CD14-positive monocyte (primary cell): ENCODE measurements around the gene STUB1. TPM values are rescaled to one million over a fixed set of nuclear protein-coding genes. Genes with fewer than 3 reads are reported as not detected.

Experiments
- DNase-seq, 3 donors: peaks; one replicate each; pipeline ENCODE4 v3.0.0-alpha.2; 2011 to 2022
- H2AFZ ChIP-seq: 2 replicates; pipeline ENCODE4 v1.6.0; 2012; ENCODE audit warnings: mild to moderate bottlenecking, low read depth, low read length, inconsistent platforms; ENCODE audit not compliant: insufficient read depth, poor library complexity, severe bottlenecking
- H3K27ac ChIP-seq, 2 donors: 1 replicate in 1 of 2; 2 replicates in 1 of 2; pipeline ENCODE4 v1.5.1; 2012 to 2013; ENCODE audit warnings: low read length in 2 of 2, control low read depth in 1 of 2, inconsistent platforms in 1 of 2, low read depth in 1 of 2, mild to moderate bottlenecking in 1 of 2
- H3K27me3 ChIP-seq, 2 donors: one replicate each; pipeline versions ENCODE4 v1.6.0 to v1.6.1; 2011 to 2013; ENCODE audit warnings: low read length in 2 of 2; ENCODE audit not compliant: control insufficient read depth in 2 of 2, insufficient read depth in 2 of 2
- H3K36me3 ChIP-seq, 2 donors: replicated peaks in 1 of 2; 1 replicate in 1 of 2; 2 replicates in 1 of 2; pipeline versions ENCODE4 v1.5.1 to v1.6.1; 2012 to 2013; ENCODE audit warnings: low read length in 2 of 2, control low read depth in 1 of 2, inconsistent platforms in 1 of 2, mild to moderate bottlenecking in 1 of 2; ENCODE audit not compliant: insufficient read depth in 2 of 2, control insufficient read depth in 1 of 2
- H3K4me1 ChIP-seq, 2 donors: 1 replicate in 1 of 2; 2 replicates in 1 of 2; pipeline versions ENCODE4 v1.5.1 to v1.6.1; 2012 to 2013; ENCODE audit warnings: low read length in 2 of 2, control low read depth in 1 of 2, inconsistent platforms in 1 of 2, mild to moderate bottlenecking in 1 of 2, moderate library complexity in 1 of 2; ENCODE audit not compliant: insufficient read depth in 2 of 2, control insufficient read depth in 1 of 2
- H3K4me2 ChIP-seq: replicated peaks from 2 replicates; pipeline ENCODE3; 2012; ENCODE audit warnings: low read length, moderate library complexity, mild to moderate bottlenecking; ENCODE audit not compliant: poor library complexity, severe bottlenecking; ENCODE audit errors: extremely low read depth
- H3K4me3 ChIP-seq, 3 experiments: fragments of 200-600 bp in 1 of 3; sonication (generic) in 1 of 3; replicated peaks in 1 of 3; 1 replicate in 2 of 3; 2 replicates in 1 of 3; pipeline ENCODE4 v1.5.1; 2011 to 2013; ENCODE audit warnings: low read length in 3 of 3, mild to moderate bottlenecking in 3 of 3, control low read depth in 2 of 3, low read depth in 2 of 3, inconsistent platforms in 1 of 3, moderate library complexity in 1 of 3
- H3K79me2 ChIP-seq: 2 replicates; pipeline ENCODE4 v1.6.0; 2012; ENCODE audit warnings: mild to moderate bottlenecking, control low read depth, inconsistent platforms, low read length, moderate library complexity; ENCODE audit not compliant: insufficient read depth
- H3K9ac ChIP-seq: 2 replicates; pipeline ENCODE4 v1.6.0; 2017; ENCODE audit warnings: low read length, mild to moderate bottlenecking; ENCODE audit not compliant: insufficient read depth, poor library complexity, severe bottlenecking
- H3K9me3 ChIP-seq, 2 donors: replicated peaks in 1 of 2; 1 replicate in 1 of 2; 2 replicates in 1 of 2; pipeline versions ENCODE4 v1.5.1 to v1.6.1; 2012 to 2013; ENCODE audit warnings: low read length in 2 of 2, control low read depth in 1 of 2; ENCODE audit not compliant: control insufficient read depth in 1 of 2, insufficient read depth in 1 of 2
- H4K20me1 ChIP-seq: 2 replicates; pipeline ENCODE4 v1.6.0; 2012; ENCODE audit warnings: mild to moderate bottlenecking, low read length, control low read depth, moderate library complexity; ENCODE audit not compliant: insufficient read depth
- H3K27ac Mint-ChIP-seq, 7 donors: one replicate each; pipeline ENCODE4 v1.8.0; 2020; ENCODE audit warnings: mild to moderate bottlenecking in 7 of 7, mixed read lengths in 7 of 7, moderate library complexity in 6 of 7, inconsistent platforms in 2 of 7
- H3K27me3 Mint-ChIP-seq, 3 donors: one replicate each; pipeline ENCODE4 v1.8.0; 2021 to 2022; ENCODE audit warnings: low read depth in 3 of 3, mild to moderate bottlenecking in 3 of 3, mixed read lengths in 3 of 3, moderate library complexity in 3 of 3, inconsistent platforms in 1 of 3
- H3K36me3 Mint-ChIP-seq, 2 donors: one replicate each; pipeline ENCODE4 v1.8.0; 2020; ENCODE audit warnings: mixed read lengths in 2 of 2, inconsistent platforms in 1 of 2, mild to moderate bottlenecking in 1 of 2
- H3K4me1 Mint-ChIP-seq: one replicate; pipeline ENCODE4 v1.8.0; 2020; ENCODE audit warnings: mild to moderate bottlenecking, mixed read lengths
- H3K4me3 Mint-ChIP-seq, 2 donors: one replicate each; pipeline ENCODE4 v1.8.0; 2020; ENCODE audit warnings: mild to moderate bottlenecking in 2 of 2, mixed read lengths in 2 of 2, moderate library complexity in 1 of 2
- H3K9me3 Mint-ChIP-seq, 7 donors: one replicate each; pipeline ENCODE4 v1.8.0; 2020 to 2022; ENCODE audit warnings: mixed read lengths in 7 of 7, mild to moderate bottlenecking in 6 of 7, moderate library complexity in 6 of 7, inconsistent platforms in 2 of 7
- WGBS: methylation state at CpG from one replicate; pipeline ENCODE4 v1.1.5; 2013; ENCODE audit warnings: missing lambda C conversion rate; ENCODE audit not compliant: insufficient coverage; 5-methylcytosine and 5-hydroxymethylcytosine counted together
- intact Hi-C, 2 donors: fragments of 100-400 bp; cut with micrococcal nuclease; formaldehyde crosslinking; loops; one replicate each; pipeline versions ENCODE4 v1.15.0 to v1.15.1; 2023
- polyA minus RNA-seq: library from RNA; depleted of rRNA, polyadenylated mRNA; stranded (reverse); fragments of >200 nt; gene quantifications from 2 replicates; pipeline ENCODE4 v1.2.3, GENCODE V29; 2012
- polyA plus RNA-seq, 3 donors: library from polyadenylated mRNA; depleted of rRNA in 1 of 3; unstranded in 2 of 3; stranded (reverse) in 1 of 3; fragments of 300-500 nt in 2 of 3; fragments of >200 nt in 1 of 3; fragmentation: Illumina TruSeq in 2 of 3; gene quantifications; 1 replicate in 2 of 3; 2 replicates in 1 of 3; pipeline ENCODE4 v1.2.3, GENCODE V29; 2012 to 2021
- total RNA-seq, 12 experiments: library from RNA in 1 of 12; stranded (reverse) in 1 of 12; fragments of 120-200 nt in 1 of 12; gene quantifications; one replicate each; pipeline ENCODE4 v1.2.4 and lab custom pipeline; 2013 to 2026; ENCODE audit warnings: mixed read lengths in 6 of 12, inconsistent platforms in 1 of 12
- TF ChIP-seq, protein P1 (sequence below): fragments of 200-600 bp; IDR thresholded peaks from one replicate; pipeline ENCODE4 v1.8.0; 2022; ENCODE audit warnings: antibody characterized with exemption, mild to moderate bottlenecking

STUB1 gene
- total RNA-seq (2013) = 72.2 TPM
- polyA plus RNA-seq = 100 to 1,000 TPM in 2 of 3 donors, 10 to 100 TPM in 1; 83.3 to 108 (median 106) TPM
- polyA minus RNA-seq = 44.1 and 61.0 TPM in 2 replicates
- 6.2 to 22.5 (median 16.9) reads per million in 11 experiments for total RNA-seq (lab: John Stamatoyannopoulos, UW)

GRCh38 chr16:679814-680624, at the start of gene STUB1:
Gene STUB1, plus strand, starts transcription at chr16:680410. Its CDS starts 116 bp downstream, at chr16:680526.
- Histone ChIP-seq H3K4me3 (peak within 1 kb of the TSS; percentile 58 to 82 (median 76)), H3K9ac (peak within 1 kb of the TSS; percentile 78), H2AFZ (peak within 1 kb of the TSS; percentile 82), H3K27me3 (peaks cover 3 to 25% of the 10 kb centered on the region in 2 donors), H3K4me1 (peaks cover 39 to 59% of the 10 kb centered on the region in 2 donors), H3K79me2 (peaks cover 33% of the 10 kb centered on the region), H3K4me2 (peak within 1 kb of the TSS; percentile 95), H3K27ac (peak within 1 kb of the TSS; percentile 74 to 85), H3K9me3 (no peaks in the 10 kb centered on the region), H3K36me3 (peaks cover 10 to 20% of the 10 kb centered on the region in 2 donors), H4K20me1 (peaks cover 35% of the 10 kb centered on the region)
- Mint-ChIP-seq H3K4me1 (peaks cover 29% of the 10 kb centered on the region), H3K36me3 (peaks cover 14 to 21% of the 10 kb centered on the region in 2 donors), H3K27ac (peak within 1 kb of the TSS; percentile 63 to 93 (median 91)), H3K27me3 (peaks cover 16 to 30% (median 19%) of the 10 kb centered on the region in 3 donors), H3K9me3 (peaks cover 0 to 3% (median 0%) of the 10 kb centered on the region in 7 donors), H3K4me3 (peak within 1 kb of the TSS; percentile 79 to 90)
- intact Hi-C loops = loop anchor here (2.0 to 5.0 kb wide), 3 partner anchors 17 to 93 kb away; partner anchors contain the start of gene METTL26 (in 1 of the 2)
- WGBS = under 1% methylated on average over 76 of the region's 91 CpGs
- peak; percentile 73 to 85 (median 75) for DNase-seq
- TF ChIP-seq, protein P1, sequence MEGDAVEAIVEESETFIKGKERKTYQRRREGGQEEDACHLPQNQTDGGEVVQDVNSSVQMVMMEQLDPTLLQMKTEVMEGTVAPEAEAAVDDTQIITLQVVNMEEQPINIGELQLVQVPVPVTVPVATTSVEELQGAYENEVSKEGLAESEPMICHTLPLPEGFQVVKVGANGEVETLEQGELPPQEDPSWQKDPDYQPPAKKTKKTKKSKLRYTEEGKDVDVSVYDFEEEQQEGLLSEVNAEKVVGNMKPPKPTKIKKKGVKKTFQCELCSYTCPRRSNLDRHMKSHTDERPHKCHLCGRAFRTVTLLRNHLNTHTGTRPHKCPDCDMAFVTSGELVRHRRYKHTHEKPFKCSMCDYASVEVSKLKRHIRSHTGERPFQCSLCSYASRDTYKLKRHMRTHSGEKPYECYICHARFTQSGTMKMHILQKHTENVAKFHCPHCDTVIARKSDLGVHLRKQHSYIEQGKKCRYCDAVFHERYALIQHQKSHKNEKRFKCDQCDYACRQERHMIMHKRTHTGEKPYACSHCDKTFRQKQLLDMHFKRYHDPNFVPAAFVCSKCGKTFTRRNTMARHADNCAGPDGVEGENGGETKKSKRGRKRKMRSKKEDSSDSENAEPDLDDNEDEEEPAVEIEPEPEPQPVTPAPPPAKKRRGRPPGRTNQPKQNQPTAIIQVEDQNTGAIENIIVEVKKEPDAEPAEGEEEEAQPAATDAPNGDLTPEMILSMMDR = no peak

DNA sequence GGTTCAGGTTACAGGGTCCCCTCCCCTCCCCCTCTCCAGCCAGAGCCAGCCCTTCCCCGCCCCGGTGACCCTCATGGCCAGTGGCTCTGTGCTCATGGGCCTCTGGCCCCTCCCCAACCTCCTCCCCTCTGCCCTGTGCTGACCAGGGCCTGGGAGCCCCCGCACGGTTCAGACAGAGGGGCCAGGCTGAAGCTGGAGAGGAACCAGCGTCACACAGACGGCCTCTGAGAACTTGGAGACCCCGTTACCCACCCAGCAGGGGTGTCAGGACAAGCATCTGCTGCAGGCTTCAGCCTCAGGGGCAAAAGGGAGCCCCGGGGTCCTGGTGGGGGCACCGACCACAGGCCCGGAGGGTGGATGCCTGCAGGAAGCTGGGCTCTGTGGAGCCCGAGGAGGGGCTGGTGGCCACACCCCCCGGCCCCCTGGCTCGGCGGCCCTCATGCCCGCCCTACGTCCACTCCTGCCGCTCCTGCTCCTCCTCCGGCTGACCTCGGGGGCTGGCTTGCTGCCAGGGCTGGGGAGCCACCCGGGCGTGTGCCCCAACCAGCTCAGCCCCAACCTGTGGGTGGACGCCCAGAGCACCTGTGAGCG, 49.3 kb upstream of the STUB1 start, which contains the start of gene WFIKKN1:
Gene WFIKKN1, plus strand, starts transcription at position 171 of the 591 bp plus-strand sequence. Its CDS starts 269 bp downstream, at position 440.
- H3K27ac ChIP-seq = no peak within 1 kb of the TSS
- Mint-ChIP-seq H3K27me3 (peaks cover 2 to 12% (median 5%) of the 10 kb centered on the region in 3 donors), H3K27ac (peak within 1 kb of the TSS in 1 of 7 donors; percentile 15), H3K36me3 (peaks cover 28 to 34% of the 10 kb centered on the region in 2 donors), H3K9me3 (no peaks in the 10 kb centered on the region), H3K4me1 (peaks cover 8% of the 10 kb centered on the region), H3K4me3 (no peak within 1 kb of the TSS)
- peaks cover 15 to 28% of the 10 kb centered on the region in 2 donors for H3K4me1 ChIP-seq
- no peaks in the 10 kb centered on the region for H3K27me3 ChIP-seq
- H4K20me1 ChIP-seq = peaks cover 54% of the 10 kb centered on the region
- peak within 1 kb of the TSS; percentile 21 for H3K9ac ChIP-seq
- H3K36me3 ChIP-seq = peaks cover 29 to 42% of the 10 kb centered on the region in 2 donors
- peaks cover 12% of the 10 kb centered on the region for H3K79me2 ChIP-seq
- TF ChIP-seq, protein P1 = no peak
- WGBS = 2% methylated on average over 20 of the region's 23 CpGs
- intact Hi-C loops = no loop called here
- H3K4me3 ChIP-seq = no peak within 1 kb of the TSS
- no peak within 1 kb of the TSS for H3K4me2 ChIP-seq
- no peak within 1 kb of the TSS for H2AFZ ChIP-seq
- no peaks in the 10 kb centered on the region for H3K9me3 ChIP-seq
- DNase-seq = peak in 1 of 3 donors; percentile 5
